Colon (tissue), 2 donors: ENCODE results near the gene TCL1B.
"Not testable (repeated sequence)": the region's sequence is repeated elsewhere in the genome, so short reads cannot be mapped to it uniquely, and the experiment has no call there.

Experiments
- FAIRE-seq: peaks from 2 replicates; lab custom pipeline; 2012; peaks lifted over from hg19 to GRCh38; lab: Jason Lieb, UNC
- donor health status: control.
- donor health status: control.

Gene TCL1B

GRCh38 chr14:95685978-95686922 lies at the start of gene TCL1B:
TCL1B (plus strand) TSS chr14:95686426; CDS start chr14:95686468, 42 bp downstream.
- no peak for FAIRE-seq

GRCh38 chr14:95644981-95645380 lies 41.2 kb upstream of the TCL1B start:
- FAIRE-seq, result no peak

GRCh38 chr14:95645389-95645996 lies 40.7 kb upstream of the TCL1B start:
- FAIRE-seq, result no peak

GRCh38 chr14:95647926-95648325 lies 38.3 kb upstream of the TCL1B start:
- no peak for FAIRE-seq

- FAIRE-seq, result no peak
These were observed 37.0 kb upstream of the TCL1B start for GRCh38 chr14:95649230-95649629.

- FAIRE-seq, result no peak
These were observed 35.2 kb upstream of the TCL1B start for GRCh38 chr14:95651028-95651427.

- FAIRE-seq, result no peak
These were observed 34.2 kb upstream of the TCL1B start for GRCh38 chr14:95651821-95652583.

- FAIRE-seq, result no peak
These were observed 33.5 kb upstream of the TCL1B start for GRCh38 chr14:95652690-95653089.

- FAIRE-seq, result no peak
These were observed 30.8 kb upstream of the TCL1B start for GRCh38 chr14:95655461-95655860.

GRCh38 chr14:95656634-95657033 lies 29.6 kb upstream of the TCL1B start:
- FAIRE-seq, result no peak

- no peak for FAIRE-seq
These were observed 28.8 kb upstream of the TCL1B start for GRCh38 chr14:95657454-95657853.

GRCh38 chr14:95659293-95659989 lies 26.8 kb upstream of the TCL1B start:
- no peak for FAIRE-seq

GRCh38 chr14:95659990-95660385 lies 26.2 kb upstream of the TCL1B start:
- FAIRE-seq, result no peak

- no peak for FAIRE-seq
These were observed 25.3 kb upstream of the TCL1B start for GRCh38 chr14:95660651-95661515.

- FAIRE-seq, result no peak
These were observed 23.6 kb upstream of the TCL1B start for GRCh38 chr14:95662376-95663186.

- FAIRE-seq, result no peak
These were observed 22.9 kb upstream of the TCL1B start for GRCh38 chr14:95663226-95663797.

- no peak for FAIRE-seq
These were observed 22.2 kb upstream of the TCL1B start for GRCh38 chr14:95664066-95664465.

GRCh38 chr14:95664546-95664945 lies 21.7 kb upstream of the TCL1B start:
- no peak for FAIRE-seq

GRCh38 chr14:95665530-95665929 lies 20.7 kb upstream of the TCL1B start:
- not testable (repeated sequence) for FAIRE-seq

GRCh38 chr14:95666450-95666849 lies 19.8 kb upstream of the TCL1B start:
- FAIRE-seq, result no peak
